CD14-positive monocyte (primary cell): ENCODE measurements around the gene ITPK1. TPM values are rescaled to one million over a fixed set of nuclear protein-coding genes. Genes with fewer than 3 reads are reported as not detected.

Experiments
- DNase-seq, 3 donors: peaks; one replicate each; pipeline ENCODE4 v3.0.0-alpha.2; 2011 to 2022
- H2AFZ ChIP-seq: 2 replicates; pipeline ENCODE4 v1.6.0; 2012; ENCODE audit warnings: mild to moderate bottlenecking, low read depth, low read length, inconsistent platforms; ENCODE audit not compliant: insufficient read depth, poor library complexity, severe bottlenecking
- H3K27ac ChIP-seq, 2 donors: 1 replicate in 1 of 2; 2 replicates in 1 of 2; pipeline ENCODE4 v1.5.1; 2012 to 2013; ENCODE audit warnings: low read length in 2 of 2, control low read depth in 1 of 2, inconsistent platforms in 1 of 2, low read depth in 1 of 2, mild to moderate bottlenecking in 1 of 2
- H3K27me3 ChIP-seq, 2 donors: one replicate each; pipeline versions ENCODE4 v1.6.0 to v1.6.1; 2011 to 2013; ENCODE audit warnings: low read length in 2 of 2; ENCODE audit not compliant: control insufficient read depth in 2 of 2, insufficient read depth in 2 of 2
- H3K36me3 ChIP-seq, 2 donors: replicated peaks in 1 of 2; 1 replicate in 1 of 2; 2 replicates in 1 of 2; pipeline versions ENCODE4 v1.5.1 to v1.6.1; 2012 to 2013; ENCODE audit warnings: low read length in 2 of 2, control low read depth in 1 of 2, inconsistent platforms in 1 of 2, mild to moderate bottlenecking in 1 of 2; ENCODE audit not compliant: insufficient read depth in 2 of 2, control insufficient read depth in 1 of 2
- H3K4me1 ChIP-seq, 2 donors: 1 replicate in 1 of 2; 2 replicates in 1 of 2; pipeline versions ENCODE4 v1.5.1 to v1.6.1; 2012 to 2013; ENCODE audit warnings: low read length in 2 of 2, control low read depth in 1 of 2, inconsistent platforms in 1 of 2, mild to moderate bottlenecking in 1 of 2, moderate library complexity in 1 of 2; ENCODE audit not compliant: insufficient read depth in 2 of 2, control insufficient read depth in 1 of 2
- H3K4me2 ChIP-seq: replicated peaks from 2 replicates; pipeline ENCODE3; 2012; ENCODE audit warnings: low read length, moderate library complexity, mild to moderate bottlenecking; ENCODE audit not compliant: poor library complexity, severe bottlenecking; ENCODE audit errors: extremely low read depth
- H3K4me3 ChIP-seq, 3 experiments: fragments of 200-600 bp in 1 of 3; sonication (generic) in 1 of 3; replicated peaks in 1 of 3; 1 replicate in 2 of 3; 2 replicates in 1 of 3; pipeline ENCODE4 v1.5.1; 2011 to 2013; ENCODE audit warnings: low read length in 3 of 3, mild to moderate bottlenecking in 3 of 3, control low read depth in 2 of 3, low read depth in 2 of 3, inconsistent platforms in 1 of 3, moderate library complexity in 1 of 3
- H3K79me2 ChIP-seq: 2 replicates; pipeline ENCODE4 v1.6.0; 2012; ENCODE audit warnings: mild to moderate bottlenecking, control low read depth, inconsistent platforms, low read length, moderate library complexity; ENCODE audit not compliant: insufficient read depth
- H3K9ac ChIP-seq: 2 replicates; pipeline ENCODE4 v1.6.0; 2017; ENCODE audit warnings: low read length, mild to moderate bottlenecking; ENCODE audit not compliant: insufficient read depth, poor library complexity, severe bottlenecking
- H3K9me3 ChIP-seq, 2 donors: replicated peaks in 1 of 2; 1 replicate in 1 of 2; 2 replicates in 1 of 2; pipeline versions ENCODE4 v1.5.1 to v1.6.1; 2012 to 2013; ENCODE audit warnings: low read length in 2 of 2, control low read depth in 1 of 2; ENCODE audit not compliant: control insufficient read depth in 1 of 2, insufficient read depth in 1 of 2
- H4K20me1 ChIP-seq: 2 replicates; pipeline ENCODE4 v1.6.0; 2012; ENCODE audit warnings: mild to moderate bottlenecking, low read length, control low read depth, moderate library complexity; ENCODE audit not compliant: insufficient read depth
- H3K27ac Mint-ChIP-seq, 7 donors: one replicate each; pipeline ENCODE4 v1.8.0; 2020; ENCODE audit warnings: mild to moderate bottlenecking in 7 of 7, mixed read lengths in 7 of 7, moderate library complexity in 6 of 7, inconsistent platforms in 2 of 7
- H3K27me3 Mint-ChIP-seq, 3 donors: one replicate each; pipeline ENCODE4 v1.8.0; 2021 to 2022; ENCODE audit warnings: low read depth in 3 of 3, mild to moderate bottlenecking in 3 of 3, mixed read lengths in 3 of 3, moderate library complexity in 3 of 3, inconsistent platforms in 1 of 3
- H3K36me3 Mint-ChIP-seq, 2 donors: one replicate each; pipeline ENCODE4 v1.8.0; 2020; ENCODE audit warnings: mixed read lengths in 2 of 2, inconsistent platforms in 1 of 2, mild to moderate bottlenecking in 1 of 2
- H3K4me1 Mint-ChIP-seq: one replicate; pipeline ENCODE4 v1.8.0; 2020; ENCODE audit warnings: mild to moderate bottlenecking, mixed read lengths
- H3K4me3 Mint-ChIP-seq, 2 donors: one replicate each; pipeline ENCODE4 v1.8.0; 2020; ENCODE audit warnings: mild to moderate bottlenecking in 2 of 2, mixed read lengths in 2 of 2, moderate library complexity in 1 of 2
- H3K9me3 Mint-ChIP-seq, 7 donors: one replicate each; pipeline ENCODE4 v1.8.0; 2020 to 2022; ENCODE audit warnings: mixed read lengths in 7 of 7, mild to moderate bottlenecking in 6 of 7, moderate library complexity in 6 of 7, inconsistent platforms in 2 of 7
- CTCF ChIP-seq: fragments of 200-600 bp; IDR thresholded peaks from one replicate; pipeline ENCODE4 v1.8.0; 2022; ENCODE audit warnings: antibody characterized with exemption, mild to moderate bottlenecking
- WGBS: methylation state at CpG from one replicate; pipeline ENCODE4 v1.1.5; 2013; ENCODE audit warnings: missing lambda C conversion rate; ENCODE audit not compliant: insufficient coverage; 5-methylcytosine and 5-hydroxymethylcytosine counted together
- intact Hi-C, 2 donors: fragments of 100-400 bp; cut with micrococcal nuclease; formaldehyde crosslinking; loops; one replicate each; pipeline versions ENCODE4 v1.15.0 to v1.15.1; 2023
- polyA plus RNA-seq, 3 donors: library from polyadenylated mRNA; depleted of rRNA in 1 of 3; unstranded in 2 of 3; stranded (reverse) in 1 of 3; fragments of 300-500 nt in 2 of 3; fragments of >200 nt in 1 of 3; fragmentation: Illumina TruSeq in 2 of 3; gene quantifications; 1 replicate in 2 of 3; 2 replicates in 1 of 3; pipeline ENCODE4 v1.2.3, GENCODE V29; 2012 to 2021

ITPK1 gene
- polyA plus RNA-seq, 3 donors = 57.1 to 144 (median 63.0) TPM

GRCh38 chr14:93045965-93046704 is 69.6 kb downstream of the ITPK1 start:
- peaks cover 39 to 66% of the 10 kb centered on the region in 2 donors for H3K36me3 Mint-ChIP-seq
- 77% methylated on average over 10 of the region's 16 CpGs for WGBS
- H3K27ac Mint-ChIP-seq = peak overlapping the region; percentile 24 to 87 (median 73)
- no peak overlapping the region for H3K4me3 ChIP-seq
- no peak for TF ChIP-seq CTCF
- no peaks in the 10 kb centered on the region for H3K9me3 ChIP-seq
- peaks cover 14 to 42% of the 10 kb centered on the region in 2 donors for H3K36me3 ChIP-seq
- no peaks in the 10 kb centered on the region for H3K9me3 Mint-ChIP-seq
- no peak for DNase-seq
- H3K4me2 ChIP-seq = no peak overlapping the region
- peak overlapping the region in 1 of 2 donors; percentile 14 for H3K4me3 Mint-ChIP-seq
- peaks cover 89% of the 10 kb centered on the region for H4K20me1 ChIP-seq
- intact Hi-C loops = no loop called here
- H3K27me3 ChIP-seq = no peaks in the 10 kb centered on the region
- no peak overlapping the region for H2AFZ ChIP-seq
- peaks cover 84% of the 10 kb centered on the region for H3K79me2 ChIP-seq
- H3K27ac ChIP-seq = peak overlapping the region; percentile 36 to 89
- H3K9ac ChIP-seq = peak overlapping the region; percentile 63
- peaks cover 0 to 4% (median 2%) of the 10 kb centered on the region in 3 donors for H3K27me3 Mint-ChIP-seq
- peaks cover 55 to 66% of the 10 kb centered on the region in 2 donors for H3K4me1 ChIP-seq
- H3K4me1 Mint-ChIP-seq = peaks cover 77% of the 10 kb centered on the region

- Mint-ChIP-seq H3K27me3 (peaks cover 0 to 7% (median 2%) of the 10 kb centered on the region in 3 donors), H3K4me3 (peak overlapping the region; percentile 4 to 60), H3K36me3 (peaks cover 30 to 57% of the 10 kb centered on the region in 2 donors), H3K4me1 (peaks cover 86% of the 10 kb centered on the region), H3K9me3 (no peaks in the 10 kb centered on the region), H3K27ac (peak overlapping the region; percentile 87 to 94 (median 91))
- H3K4me3 ChIP-seq = peak overlapping the region in 1 of 3 experiments; percentile 51
- H3K9me3 ChIP-seq = no peaks in the 10 kb centered on the region
- H2AFZ ChIP-seq = peak overlapping the region; percentile 70
- peaks cover 64 to 75% of the 10 kb centered on the region in 2 donors for H3K4me1 ChIP-seq
- 27% methylated on average over 3 of the region's 9 CpGs for WGBS
- TF ChIP-seq CTCF = no peak
- H3K9ac ChIP-seq = peak overlapping the region; percentile 63
- H3K27me3 ChIP-seq = no peaks in the 10 kb centered on the region
- peak overlapping the region; percentile 82 to 89 for H3K27ac ChIP-seq
- H3K36me3 ChIP-seq = peaks cover 6 to 33% of the 10 kb centered on the region in 2 donors
- intact Hi-C loops = no loop called here
- H4K20me1 ChIP-seq = peaks cover 89% of the 10 kb centered on the region
- no peak for DNase-seq
- H3K4me2 ChIP-seq = peak overlapping the region; percentile 64
- peaks cover 87% of the 10 kb centered on the region for H3K79me2 ChIP-seq
Measured at GRCh38 chr14:93045211-93045674, 70.5 kb downstream of the ITPK1 start.
